LNCaP clone FGC (cell line): ENCODE results near the gene NTPCR.

Source experiments
- DNase-seq: peaks from one replicate; pipeline ENCODE4 v3.0.0-alpha.2; 2011; ENCODE audit warnings: low read depth
- H3K4me3 ChIP-seq: 2 replicates; pipeline ENCODE4 v1.5.1; 2011; ENCODE audit warnings: mild to moderate bottlenecking, low read depth, low read length, control low read depth
- TF ChIP-seq, protein P1 (sequence below): IDR thresholded peaks from 2 replicates; pipeline ENCODE4 v1.5.1; 2012; ENCODE audit warnings: mild to moderate bottlenecking; ENCODE audit not compliant: control insufficient read depth, insufficient read depth; ENCODE audit errors: extremely low read depth

NTPCR gene

DNA sequence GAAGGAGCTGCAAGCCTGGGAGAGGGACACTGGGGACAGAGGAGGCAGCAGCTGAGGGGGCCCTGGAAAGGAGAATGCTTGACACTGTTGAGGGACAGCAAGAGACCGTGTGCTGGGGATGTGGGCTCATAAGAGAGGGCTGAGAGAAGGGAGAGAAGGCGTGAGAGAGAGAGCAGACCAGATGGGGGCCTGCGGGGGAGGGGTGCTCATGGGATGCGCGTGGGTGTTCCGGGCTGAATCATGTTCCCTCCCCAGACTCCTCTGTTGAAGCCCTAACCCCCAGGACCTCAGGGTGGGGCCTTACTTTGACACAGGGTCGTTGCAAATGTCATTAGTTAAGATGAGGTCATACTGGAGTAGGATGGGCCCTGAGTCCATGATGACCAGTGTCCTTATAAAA, 40.8 kb downstream of the NTPCR start:
- no peak for DNase-seq
- TF ChIP-seq, protein P1, sequence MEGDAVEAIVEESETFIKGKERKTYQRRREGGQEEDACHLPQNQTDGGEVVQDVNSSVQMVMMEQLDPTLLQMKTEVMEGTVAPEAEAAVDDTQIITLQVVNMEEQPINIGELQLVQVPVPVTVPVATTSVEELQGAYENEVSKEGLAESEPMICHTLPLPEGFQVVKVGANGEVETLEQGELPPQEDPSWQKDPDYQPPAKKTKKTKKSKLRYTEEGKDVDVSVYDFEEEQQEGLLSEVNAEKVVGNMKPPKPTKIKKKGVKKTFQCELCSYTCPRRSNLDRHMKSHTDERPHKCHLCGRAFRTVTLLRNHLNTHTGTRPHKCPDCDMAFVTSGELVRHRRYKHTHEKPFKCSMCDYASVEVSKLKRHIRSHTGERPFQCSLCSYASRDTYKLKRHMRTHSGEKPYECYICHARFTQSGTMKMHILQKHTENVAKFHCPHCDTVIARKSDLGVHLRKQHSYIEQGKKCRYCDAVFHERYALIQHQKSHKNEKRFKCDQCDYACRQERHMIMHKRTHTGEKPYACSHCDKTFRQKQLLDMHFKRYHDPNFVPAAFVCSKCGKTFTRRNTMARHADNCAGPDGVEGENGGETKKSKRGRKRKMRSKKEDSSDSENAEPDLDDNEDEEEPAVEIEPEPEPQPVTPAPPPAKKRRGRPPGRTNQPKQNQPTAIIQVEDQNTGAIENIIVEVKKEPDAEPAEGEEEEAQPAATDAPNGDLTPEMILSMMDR, result no peak
- H3K4me3 ChIP-seq, result no peak overlapping the region

DNA sequence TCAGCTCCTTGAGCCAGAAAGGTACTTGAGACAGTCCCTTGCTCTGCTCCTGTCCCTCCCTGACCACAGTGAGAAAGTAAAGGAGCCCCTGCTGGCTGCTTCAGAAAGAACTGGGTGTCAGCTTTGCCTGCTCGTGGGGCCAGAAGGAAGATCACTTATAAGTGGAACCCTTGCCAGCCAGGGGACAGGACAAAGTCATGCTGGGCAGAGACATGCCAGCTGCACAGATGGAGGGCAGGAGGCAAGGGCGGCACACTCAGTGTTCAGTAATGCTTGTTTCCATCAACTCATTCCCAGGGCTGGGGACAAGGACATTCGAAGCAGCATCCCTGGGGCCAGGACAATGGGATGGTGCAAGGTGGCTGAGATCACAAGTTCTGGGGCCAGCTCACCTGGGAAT, 41.8 kb downstream of the NTPCR start:
- DNase-seq, result no peak
- H3K4me3 ChIP-seq, result no peak overlapping the region
- TF ChIP-seq, protein P1, result no peak

DNA sequence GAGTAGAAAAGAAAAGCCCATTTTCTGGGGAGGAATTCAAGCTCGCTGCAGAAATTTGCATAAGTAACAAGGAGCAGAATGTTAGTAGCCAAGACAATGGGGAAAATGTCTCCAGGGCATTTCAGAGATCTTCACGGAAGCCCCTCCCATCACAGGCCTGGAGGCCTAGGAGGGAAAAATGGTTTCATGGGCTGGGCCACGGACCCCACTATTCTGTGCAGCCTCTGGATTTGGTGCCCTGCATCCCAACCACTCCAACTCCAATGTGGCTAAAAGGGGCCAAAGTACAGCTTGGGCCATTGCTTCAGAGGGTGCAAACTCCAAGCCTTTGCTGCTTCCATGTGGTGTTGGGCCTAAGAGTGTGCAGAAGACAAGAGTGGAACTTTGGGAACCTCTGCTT, 43.1 kb downstream of the NTPCR start:
- TF ChIP-seq, protein P1, result no peak
- H3K4me3 ChIP-seq, result no peak overlapping the region
- DNase-seq, result no peak

DNA sequence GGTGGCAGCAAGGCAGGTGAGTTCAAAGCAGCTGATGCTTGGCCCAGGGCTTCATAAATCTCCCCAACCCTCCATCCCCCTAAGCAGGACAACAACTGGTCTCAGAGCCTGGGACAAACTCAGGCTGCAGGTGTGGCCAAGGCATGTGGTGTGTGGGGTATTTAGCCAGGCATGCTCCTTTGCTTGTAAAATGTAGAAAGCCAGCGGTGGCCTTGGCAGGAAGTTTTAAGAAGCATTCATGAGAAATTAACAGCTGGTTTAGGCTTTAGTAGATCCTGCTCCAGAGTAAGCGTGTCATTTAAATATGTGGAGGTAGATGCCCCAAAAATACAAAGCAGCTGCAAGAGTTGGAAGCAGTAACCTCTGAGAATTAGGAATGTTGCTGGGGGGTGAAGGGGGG, 44.8 kb downstream of the NTPCR start:
- no peak for DNase-seq
- H3K4me3 ChIP-seq, result no peak overlapping the region
- TF ChIP-seq, protein P1, result no peak

GRCh38 chr1:232996143-232996542, 45.7 kb downstream of the NTPCR start:
- no peak overlapping the region for H3K4me3 ChIP-seq
- TF ChIP-seq, protein P1, result no peak
- DNase-seq, result no peak

DNA sequence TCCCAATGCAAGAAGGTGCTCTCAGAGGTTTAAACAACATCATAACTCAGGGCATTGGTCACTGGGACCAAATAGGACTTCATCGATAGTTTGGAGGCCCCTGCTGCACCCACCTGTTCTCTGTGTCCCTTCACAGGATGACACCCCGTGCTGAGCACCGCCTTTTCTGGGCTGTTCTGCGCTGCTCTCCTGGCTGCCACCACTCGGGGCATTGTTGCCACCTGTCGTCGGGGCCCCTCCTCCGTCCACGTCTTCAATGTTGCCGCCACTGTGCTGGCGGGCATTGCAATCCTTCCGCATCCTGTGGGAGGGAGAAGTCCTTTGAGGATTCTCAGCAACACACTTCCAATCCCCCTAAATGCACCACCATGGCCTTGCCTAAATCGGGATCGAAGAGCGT, 47.7 kb downstream of the NTPCR start:
- no peak overlapping the region for H3K4me3 ChIP-seq
- DNase-seq, result no peak
- TF ChIP-seq, protein P1, result no peak

- no peak for DNase-seq
- TF ChIP-seq, protein P1, result no peak
- no peak overlapping the region for H3K4me3 ChIP-seq
Measured at GRCh38 chr1:232998646-232999045, 48.2 kb downstream of the NTPCR start.
